HUES6 (cell line): ENCODE measurements around the gene ZNF557.
A peak's percentile ranks its signal among the peaks of the same experiment; 100 is the strongest.
"Not testable (repeated sequence)": the region's sequence is repeated elsewhere in the genome, so short reads cannot be mapped to it uniquely, and the experiment has no call there.

Experiments used
- H3K27ac ChIP-seq: 2 replicates; pipeline ENCODE4 v1.7.0; 2013; ENCODE audit warnings: low read depth, mild to moderate bottlenecking, low read length, inconsistent platforms
- H3K27me3 ChIP-seq: 2 replicates; pipeline ENCODE4 v1.6.1; 2013; ENCODE audit warnings: low read length; ENCODE audit not compliant: control insufficient read depth, insufficient read depth
- H3K36me3 ChIP-seq: 2 replicates; pipeline ENCODE4 v1.6.1; 2013; ENCODE audit warnings: low read length; ENCODE audit not compliant: control insufficient read depth, insufficient read depth
- H3K4me1 ChIP-seq: 2 replicates; pipeline ENCODE4 v1.6.1; 2013; ENCODE audit warnings: low read length; ENCODE audit not compliant: control insufficient read depth, insufficient read depth
- H3K4me3 ChIP-seq: 2 replicates; pipeline ENCODE4 v1.5.1; 2013; ENCODE audit warnings: low read depth, low read length
- H3K9ac ChIP-seq: one replicate; pipeline ENCODE4 v1.6.1; 2013; ENCODE audit warnings: mild to moderate bottlenecking, low read length
- H3K9me3 ChIP-seq: 2 replicates; pipeline ENCODE4 v1.6.1; 2013; ENCODE audit warnings: low read depth, low read length; ENCODE audit not compliant: control insufficient read depth, insufficient read depth

The ZNF557 gene

DNA sequence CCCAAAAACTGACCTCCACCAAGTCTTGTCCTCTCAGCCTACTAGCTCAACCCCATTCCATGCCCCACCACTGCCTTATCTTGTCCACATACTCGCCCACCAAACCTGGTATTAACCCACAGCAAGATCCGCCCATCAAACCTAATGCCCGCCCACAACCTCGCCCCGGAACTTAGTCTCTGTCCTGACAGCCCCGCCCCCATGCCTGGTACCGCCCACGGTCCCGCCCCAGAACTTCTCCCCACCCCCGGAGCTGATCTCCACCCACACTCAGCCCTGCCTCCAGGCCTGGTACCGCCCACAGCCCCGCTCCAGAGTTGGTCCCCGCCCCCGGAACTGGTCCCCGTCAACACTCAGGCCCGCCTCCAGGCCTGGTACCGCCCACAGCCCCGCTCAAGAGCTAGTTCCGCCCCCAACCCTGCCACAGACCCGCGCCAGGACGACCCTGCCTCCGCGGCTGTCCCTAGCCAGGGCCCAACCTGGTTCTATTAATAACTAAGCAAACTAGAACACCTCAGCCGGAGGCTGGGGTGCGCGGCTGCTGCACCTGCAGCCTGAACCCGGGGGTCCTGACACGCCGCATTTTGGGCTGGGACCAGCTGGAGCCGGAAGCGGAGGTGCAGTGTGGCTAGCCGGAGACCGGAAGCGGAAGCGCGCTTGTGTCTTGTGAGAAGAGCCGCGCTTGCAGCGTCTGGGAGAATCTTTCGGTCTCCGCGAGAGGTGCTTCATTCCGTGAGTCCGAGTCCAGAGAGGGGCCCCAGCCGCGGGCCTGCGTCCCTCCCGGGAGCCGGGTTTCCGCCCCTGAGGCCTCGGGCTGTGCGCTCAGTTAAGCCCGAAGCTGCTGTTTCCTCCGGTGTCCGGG lies at the start of gene ZNF557:
TSS of gene ZNF557 (plus strand) at position 662 of the 862 bp plus-strand sequence. CDS start 5,372 bp downstream, outside the sequence.
- Histone ChIP-seq H3K4me3 (peak within 1 kb of the TSS; percentile 100), H3K9ac (peak within 1 kb of the TSS; percentile 87), H3K27ac (peak within 1 kb of the TSS; percentile 87), H3K36me3 (peaks cover 23% of the 10 kb centered on the region), H3K27me3 (no peaks in the 10 kb centered on the region), H3K9me3 (peaks cover 9% of the 10 kb centered on the region; the same call in 1 of the 2 replicates), H3K4me1 (no peaks in the 10 kb centered on the region)

DNA sequence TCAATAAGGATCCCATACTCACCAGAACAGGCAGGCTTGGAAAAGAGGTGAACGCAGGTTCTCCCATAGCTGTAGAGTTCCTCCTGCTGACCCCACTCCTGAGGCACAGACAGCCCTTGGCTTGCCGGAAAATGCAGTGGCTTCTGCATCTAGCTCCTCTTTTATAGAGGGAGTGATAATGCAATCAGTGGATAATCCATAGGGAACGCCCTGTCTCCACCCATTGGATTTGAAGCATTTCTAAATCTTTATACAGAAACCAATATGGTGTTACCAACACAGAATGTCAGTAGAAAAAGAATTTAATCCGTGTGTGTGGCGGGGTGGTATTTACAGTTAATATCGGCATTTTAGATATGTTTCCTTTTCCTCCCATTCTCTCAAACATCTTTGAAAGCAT lies 48.2 kb upstream of the ZNF557 start, which contains the start of gene MBD3L2B:
TSS of gene MBD3L2B (minus strand) at position 101 of the 400 bp plus-strand sequence. CDS start at position 67, 34 bp downstream.
- not testable (repeated sequence) for H3K27ac ChIP-seq, H3K27me3 ChIP-seq, H3K36me3 ChIP-seq, H3K4me3 ChIP-seq, H3K4me1 ChIP-seq, H3K9ac ChIP-seq, H3K9me3 ChIP-seq

DNA sequence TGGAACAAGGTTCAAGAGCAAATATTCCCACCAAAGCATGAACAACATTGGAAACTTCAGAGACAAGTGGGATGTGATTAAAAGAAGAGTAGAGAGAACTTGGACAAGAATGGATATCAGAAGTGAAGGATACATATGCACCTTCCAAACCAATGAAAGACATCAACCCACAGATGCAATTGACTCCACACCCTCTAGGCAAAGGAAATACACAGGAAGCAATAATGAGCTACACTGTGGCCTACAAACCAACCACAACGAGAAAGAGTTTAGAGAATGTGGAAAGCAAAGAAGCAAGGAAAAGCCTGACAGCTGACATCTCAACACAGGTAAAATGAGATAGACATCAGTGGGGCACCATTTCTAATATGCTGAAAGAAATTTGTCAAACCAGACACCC lies 40.7 kb upstream of the ZNF557 start:
- H3K36me3 ChIP-seq, H3K27me3 ChIP-seq, H3K4me1 ChIP-seq, H3K9ac ChIP-seq, H3K9me3 ChIP-seq, H3K4me3 ChIP-seq, H3K27ac ChIP-seq: not testable (repeated sequence)

DNA sequence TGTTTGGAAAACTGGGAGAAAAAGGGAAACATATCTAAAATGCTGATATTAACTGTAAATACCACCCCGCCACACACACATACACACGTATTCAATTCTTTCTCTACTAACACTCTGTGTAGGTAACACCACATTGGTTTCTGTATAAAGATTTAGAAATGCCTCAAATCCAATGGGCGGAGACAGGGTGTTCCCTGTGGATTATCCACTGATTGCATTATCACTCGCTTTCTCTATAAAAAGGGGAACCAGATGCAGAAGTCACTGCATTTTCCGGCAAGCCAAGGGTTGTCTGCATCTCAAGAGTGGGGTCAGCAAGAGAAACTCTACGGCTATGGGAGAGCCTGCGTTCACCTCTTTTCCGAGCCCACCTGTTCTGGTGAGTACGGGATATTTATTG lies 39.2 kb upstream of the ZNF557 start, which contains the start of gene MBD3L5:
TSS of gene MBD3L5 (plus strand) at position 301 of the 400 bp plus-strand sequence. CDS start at position 335, 34 bp downstream.
- not testable (repeated sequence) for H3K4me3 ChIP-seq, H3K9me3 ChIP-seq, H3K9ac ChIP-seq, H3K27ac ChIP-seq, H3K36me3 ChIP-seq, H3K27me3 ChIP-seq, H3K4me1 ChIP-seq

DNA sequence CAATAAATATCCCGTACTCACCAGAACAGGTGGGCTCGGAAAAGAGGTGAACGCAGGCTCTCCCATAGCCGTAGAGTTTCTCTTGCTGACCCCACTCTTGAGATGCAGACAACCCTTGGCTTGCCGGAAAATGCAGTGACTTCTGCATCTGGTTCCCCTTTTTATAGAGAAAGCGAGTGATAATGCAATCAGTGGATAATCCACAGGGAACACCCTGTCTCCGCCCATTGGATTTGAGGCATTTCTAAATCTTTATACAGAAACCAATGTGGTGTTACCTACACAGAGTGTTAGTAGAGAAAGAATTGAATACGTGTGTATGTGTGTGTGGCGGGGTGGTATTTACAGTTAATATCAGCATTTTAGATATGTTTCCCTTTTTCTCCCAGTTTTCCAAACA lies 29.4 kb upstream of the ZNF557 start, which contains the start of gene MBD3L4:
TSS of gene MBD3L4 (minus strand) at position 101 of the 400 bp plus-strand sequence. CDS start at position 66, 35 bp downstream.
- not testable (repeated sequence) for H3K9me3 ChIP-seq, H3K4me3 ChIP-seq, H3K9ac ChIP-seq, H3K27me3 ChIP-seq, H3K27ac ChIP-seq, H3K36me3 ChIP-seq, H3K4me1 ChIP-seq

DNA sequence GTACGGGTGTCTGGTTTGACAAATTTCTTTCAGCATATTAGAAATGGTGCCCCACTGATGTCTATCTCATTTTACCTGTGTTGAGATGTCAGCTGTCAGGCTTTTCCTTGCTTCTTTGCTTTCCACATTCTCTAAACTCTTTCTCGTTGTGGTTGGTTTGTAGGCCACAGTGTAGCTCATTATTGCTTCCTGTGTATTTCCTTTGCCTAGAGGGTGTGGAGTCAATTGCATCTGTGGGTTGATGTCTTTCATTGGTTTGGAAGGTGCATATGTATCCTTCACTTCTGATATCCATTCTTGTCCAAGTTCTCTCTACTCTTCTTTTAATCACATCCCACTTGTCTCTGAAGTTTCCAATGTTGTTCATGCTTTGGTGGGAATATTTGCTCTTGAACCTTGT lies 27.9 kb upstream of the ZNF557 start:
- not testable (repeated sequence) for H3K4me1 ChIP-seq, H3K36me3 ChIP-seq, H3K27me3 ChIP-seq, H3K4me3 ChIP-seq, H3K9ac ChIP-seq, H3K27ac ChIP-seq, H3K9me3 ChIP-seq

DNA sequence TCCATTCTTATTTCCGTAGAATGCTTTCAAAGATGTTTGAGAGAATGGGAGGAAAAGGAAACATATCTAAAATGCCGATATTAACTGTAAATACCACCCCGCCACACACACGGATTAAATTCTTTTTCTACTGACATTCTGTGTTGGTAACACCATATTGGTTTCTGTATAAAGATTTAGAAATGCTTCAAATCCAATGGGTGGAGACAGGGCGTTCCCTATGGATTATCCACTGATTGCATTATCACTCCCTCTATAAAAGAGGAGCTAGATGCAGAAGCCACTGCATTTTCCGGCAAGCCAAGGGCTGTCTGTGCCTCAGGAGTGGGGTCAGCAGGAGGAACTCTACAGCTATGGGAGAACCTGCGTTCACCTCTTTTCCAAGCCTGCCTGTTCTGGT lies 20.5 kb upstream of the ZNF557 start, which contains the start of gene MBD3L2:
TSS of gene MBD3L2 (plus strand) at position 301 of the 400 bp plus-strand sequence. CDS start at position 354, 53 bp downstream.
- H3K4me1 ChIP-seq, H3K9ac ChIP-seq, H3K36me3 ChIP-seq: not testable (repeated sequence)

DNA sequence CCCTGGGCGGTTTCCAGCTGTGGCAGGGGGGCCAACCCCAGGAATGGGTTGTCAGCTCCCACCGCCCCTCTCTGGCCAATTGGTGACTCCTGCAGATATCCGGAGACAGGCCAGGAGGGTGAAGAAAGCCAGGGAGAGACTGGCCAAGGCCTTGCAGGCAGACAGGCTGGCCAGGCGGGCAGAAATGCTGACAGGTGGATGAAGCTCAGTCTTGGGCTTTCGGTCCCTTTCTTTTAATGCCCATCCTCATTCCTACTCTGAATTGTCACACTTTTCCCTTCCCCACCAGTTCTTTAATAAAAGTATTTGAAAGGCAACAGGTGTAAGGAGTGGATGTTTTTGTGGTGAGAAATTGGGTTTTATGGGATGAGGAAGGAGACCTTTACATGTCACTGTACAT lies 18.1 kb upstream of the ZNF557 start:
- not testable (repeated sequence) for H3K36me3 ChIP-seq, H3K27ac ChIP-seq, H3K9ac ChIP-seq, H3K27me3 ChIP-seq, H3K9me3 ChIP-seq, H3K4me3 ChIP-seq, H3K4me1 ChIP-seq

More for the DNA sequence above, 20.5 kb upstream of the ZNF557 start, which contains the start of gene MBD3L2:
- H3K9me3 ChIP-seq, H3K27me3 ChIP-seq, H3K4me3 ChIP-seq, H3K27ac ChIP-seq: not testable (repeated sequence)

DNA sequence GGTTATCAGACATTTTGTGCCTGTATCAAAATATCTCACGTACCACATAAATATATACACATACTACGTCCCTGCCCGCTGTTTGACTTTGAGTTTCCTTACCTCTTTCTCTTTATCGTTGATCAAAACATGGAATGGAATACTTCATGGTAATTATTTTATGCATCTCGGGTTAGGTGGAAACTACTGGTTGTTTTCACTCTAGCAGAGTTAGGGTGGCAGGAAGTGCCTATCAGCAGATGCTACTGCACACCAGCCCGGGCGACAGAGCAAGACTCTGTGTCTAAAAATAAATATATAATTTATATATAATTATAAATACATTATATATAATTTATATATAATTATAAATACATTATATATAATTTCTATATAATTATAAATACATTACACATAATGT lies 16.6 kb upstream of the ZNF557 start:
- H3K9ac ChIP-seq, H3K4me1 ChIP-seq, H3K27me3 ChIP-seq, H3K27ac ChIP-seq, H3K4me3 ChIP-seq, H3K36me3 ChIP-seq, H3K9me3 ChIP-seq: not testable (repeated sequence)

DNA sequence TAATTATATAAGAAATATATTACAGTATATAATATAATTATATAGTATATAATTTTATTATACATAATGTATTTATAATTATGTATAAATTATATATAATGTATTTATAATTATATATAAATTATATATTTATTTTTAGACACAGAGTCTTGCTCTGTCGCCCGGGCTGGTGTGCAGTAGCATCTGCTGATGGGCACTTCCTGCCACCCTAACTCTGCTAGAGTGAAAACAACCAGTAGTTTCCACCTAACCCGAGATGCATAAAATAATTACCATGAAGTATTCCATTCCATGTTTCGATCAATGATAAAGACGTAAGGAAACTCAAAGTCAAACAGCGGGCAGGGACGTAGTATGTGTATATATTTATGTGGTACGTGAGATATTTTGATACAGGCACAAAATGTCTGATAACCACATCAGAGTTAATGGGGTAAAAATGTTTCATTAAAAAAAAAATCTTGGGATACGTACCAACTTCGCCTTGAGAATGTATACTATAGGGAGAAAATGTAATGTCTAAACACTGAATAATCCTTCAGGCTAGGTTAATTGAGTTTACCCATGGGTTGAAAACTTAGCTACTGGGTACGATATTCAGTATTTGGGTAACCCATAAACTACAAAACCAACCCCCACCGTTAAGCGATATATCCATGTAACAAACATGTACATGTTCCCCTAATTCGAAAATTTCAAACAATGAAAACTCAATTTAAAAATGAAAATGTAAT lies 14.7 kb upstream of the ZNF557 start:
- H3K36me3 ChIP-seq, H3K27me3 ChIP-seq, H3K9ac ChIP-seq, H3K27ac ChIP-seq, H3K4me3 ChIP-seq, H3K9me3 ChIP-seq, H3K4me1 ChIP-seq: not testable (repeated sequence)

DNA sequence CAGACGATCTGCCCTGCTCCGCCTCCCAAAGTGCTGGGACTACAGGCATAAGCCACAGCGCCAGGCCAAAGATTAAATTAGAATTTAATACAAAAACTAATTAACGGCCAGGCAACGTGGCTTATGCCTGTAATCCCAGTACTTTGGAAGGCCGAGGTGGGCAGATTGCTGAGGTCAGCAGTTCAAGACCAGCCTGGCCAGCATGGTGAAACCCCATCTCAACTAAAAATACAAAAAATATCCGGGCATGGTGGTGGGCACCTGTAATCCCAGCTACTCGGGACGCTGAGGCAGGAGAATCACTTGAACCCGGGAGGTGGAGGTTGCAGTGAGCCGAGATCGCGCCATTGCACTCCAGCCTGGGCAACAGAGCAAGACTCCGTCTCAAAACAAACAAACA lies 13.8 kb upstream of the ZNF557 start:
- H3K4me3 ChIP-seq, H3K9me3 ChIP-seq, H3K27ac ChIP-seq, H3K36me3 ChIP-seq, H3K9ac ChIP-seq, H3K27me3 ChIP-seq, H3K4me1 ChIP-seq: not testable (repeated sequence)
